ENCODE results near the gene TLK1.

TLK1 gene

DNA sequence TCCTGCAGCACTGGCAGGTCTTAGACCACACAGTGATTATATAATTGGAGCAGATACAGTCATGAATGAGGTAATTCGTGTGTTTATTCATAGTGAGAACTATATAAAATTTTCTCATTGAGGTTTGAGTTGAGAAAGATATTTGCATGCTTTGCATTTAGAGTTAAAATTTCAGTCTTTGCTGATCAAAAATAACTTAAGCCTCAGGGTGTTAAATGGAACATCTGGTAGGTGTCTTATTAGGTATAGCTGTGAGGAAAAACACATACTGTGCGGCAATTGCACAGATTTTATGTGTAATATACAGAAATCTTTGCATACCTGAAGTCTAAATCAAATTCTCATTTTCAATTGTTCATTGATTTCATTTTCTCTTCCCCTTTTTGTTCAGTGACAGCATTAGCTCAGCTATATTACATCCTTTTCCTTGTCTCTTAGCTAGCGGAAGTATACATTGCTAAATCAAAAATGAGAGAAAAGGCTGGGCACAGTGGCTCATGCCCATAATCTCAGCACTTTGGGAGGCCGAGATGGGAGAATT is 210.4 kb downstream of the TLK1 start:
- DNase-seq, result no peak

- no peak for DNase-seq
Observed at GRCh38 chr2:170949415-170949814, 211.3 kb downstream of the TLK1 start.

DNA sequence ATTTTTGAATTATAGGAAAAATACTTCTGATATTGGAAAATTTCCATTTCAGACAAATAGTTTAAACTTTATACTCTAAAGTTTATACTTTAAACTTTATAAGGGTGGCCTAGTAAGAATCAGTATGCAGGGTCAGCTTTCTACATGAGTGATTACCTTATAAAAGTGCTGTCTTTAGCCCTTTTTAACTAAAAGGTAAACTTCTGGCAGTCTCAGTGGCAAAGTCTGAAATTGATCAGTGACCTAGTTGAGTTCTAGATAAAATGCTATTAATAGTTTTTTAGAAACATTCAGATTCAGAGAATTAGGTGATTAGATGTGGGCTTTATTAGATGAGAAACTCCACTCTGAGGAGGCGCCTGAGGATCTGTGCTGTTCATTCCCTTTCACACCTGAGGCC is 216.1 kb downstream of the TLK1 start:
- DNase-seq, result no peak

DNA sequence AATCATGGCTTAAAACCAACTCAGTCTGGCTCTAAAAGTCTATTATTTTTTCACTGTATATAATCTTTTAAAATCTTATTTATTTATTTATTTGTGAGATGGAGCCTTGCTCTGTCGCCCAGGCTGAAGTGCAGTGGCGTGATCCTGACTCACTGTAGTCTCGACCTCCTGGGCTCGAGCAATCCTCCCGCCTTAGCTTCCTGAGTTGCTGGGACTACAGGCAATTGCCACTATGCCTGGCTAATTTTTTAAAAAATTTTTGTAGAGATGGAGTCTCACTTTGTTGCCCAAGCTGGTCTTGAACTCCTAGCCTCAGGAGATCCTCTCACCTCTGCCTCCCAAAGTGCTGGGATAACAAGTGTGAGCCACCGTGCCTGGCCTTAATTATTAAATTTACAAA is 217.1 kb downstream of the TLK1 start:
- no peak for DNase-seq

GRCh38 chr2:170943041-170943440 is 217.7 kb downstream of the TLK1 start:
- DNase-seq, result no peak

GRCh38 chr2:170942615-170943014 is 218.1 kb downstream of the TLK1 start:
- no peak for DNase-seq

Measured in SHP77 treated with DMSO at 0.1 percent for 48 hours (cell line).